HG03442 (cell line): ENCODE data around the gene RAC2.

Source experiments
- ATAC-seq: cut with Tn5 transposase; IDR thresholded peaks from one replicate; pipeline ENCODE4 v1.9.1; 2021; ENCODE audit warnings: mild to moderate bottlenecking, moderate library complexity; ENCODE audit not compliant: unreplicated experiment

The RAC2 gene

GRCh38 chr22:37178350-37179125 is 65.5 kb downstream of the RAC2 start:
- no peak for ATAC-seq

- no peak for ATAC-seq
Observed at GRCh38 chr22:37177755-37178154, 66.3 kb downstream of the RAC2 start.

- ATAC-seq: no peak
Observed at GRCh38 chr22:37177221-37177620, 66.8 kb downstream of the RAC2 start.

GRCh38 chr22:37176464-37177061 is 67.5 kb downstream of the RAC2 start:
- ATAC-seq: no peak

GRCh38 chr22:37175414-37176281 is 68.4 kb downstream of the RAC2 start:
- ATAC-seq: no peak
